ENCODE measurements around the gene CD3G. TPM values are rescaled to one million over a fixed set of nuclear protein-coding genes. Genes with fewer than 3 reads are reported as not detected.
"Not testable (repeated sequence)": the region's sequence is repeated elsewhere in the genome, so short reads cannot be mapped to it uniquely, and the experiment has no call there.

The CD3G gene
- total RNA-seq, 2 donors from 2014 or later: 0.24 TPM; not detected in 1

- Histone ChIP-seq H3K36me3 (peaks cover 33% of the 10 kb centered on the region), H3K27me3 (no peaks in the 10 kb centered on the region), H3K9me3 (no peaks in the 10 kb centered on the region), H3K4me1 (peaks cover 0 to 24% of the 10 kb centered on the region in 2 donors), H3K4me3 (no peak overlapping the region), H3K27ac (no peak overlapping the region)
- TF ChIP-seq CTCF (IDR thresholded peaks at IDR 0.05): no peak
- no peak for DNase-seq (ENCODE audit: low spot score)
Measured at GRCh38 chr11:118398791-118399559, 54.8 kb downstream of the CD3G start.

DNA sequence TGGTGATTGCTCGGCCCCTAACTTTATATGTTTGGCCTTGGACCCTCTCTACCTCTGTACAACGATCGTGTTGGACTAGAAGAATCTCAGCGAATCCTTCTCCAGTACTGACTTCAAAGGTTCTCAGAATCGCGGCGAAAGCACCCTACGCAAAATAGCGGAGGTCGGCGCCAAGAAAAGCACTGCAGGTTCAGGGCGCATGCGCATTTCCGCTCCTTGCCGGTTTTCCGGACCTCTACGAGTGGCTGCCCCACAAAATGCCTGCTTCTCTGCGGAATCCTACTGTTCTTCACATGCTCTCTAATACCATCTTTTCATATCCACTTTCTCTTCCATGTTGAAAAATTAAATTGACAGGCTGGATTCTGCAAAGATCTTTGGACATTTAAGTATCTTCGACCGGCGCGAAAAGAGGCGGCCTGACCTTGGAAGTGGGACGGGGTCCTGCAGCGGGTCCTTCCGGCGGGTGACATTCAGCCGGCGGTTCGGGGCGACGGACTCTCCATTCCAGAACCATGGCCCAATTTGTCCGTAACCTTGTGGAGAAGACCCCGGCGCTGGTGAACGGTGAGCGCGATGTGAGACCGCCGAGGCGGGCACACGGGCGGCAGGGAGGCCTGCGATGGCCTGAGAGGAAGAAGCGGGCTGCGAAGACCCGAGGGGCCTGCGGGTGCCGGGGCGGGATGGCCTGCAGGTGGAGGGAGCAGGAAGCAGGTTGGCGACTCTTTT, 57.2 kb downstream of the CD3G start, which contains the start of gene ATP5MG:
Gene ATP5MG, plus strand, starts transcription at position 456 of the 729 bp plus-strand sequence. Its CDS starts 60 bp downstream, at position 516.
- TF ChIP-seq CTCF (IDR thresholded peaks at IDR 0.05): peak in 1 of 2 donors; percentile 33
- Histone ChIP-seq H3K9me3 (no peaks in the 10 kb centered on the region), H3K27ac (peak within 1 kb of the TSS; percentile 76 to 87), H3K27me3 (no peaks in the 10 kb centered on the region), H3K4me3 (peak within 1 kb of the TSS; percentile 90 to 95), H3K4me1 (peaks cover 0 to 48% of the 10 kb centered on the region in 2 donors), H3K36me3 (peaks cover 9% of the 10 kb centered on the region)
- DNase-seq (ENCODE audit: low spot score): peak; percentile 90

DNA sequence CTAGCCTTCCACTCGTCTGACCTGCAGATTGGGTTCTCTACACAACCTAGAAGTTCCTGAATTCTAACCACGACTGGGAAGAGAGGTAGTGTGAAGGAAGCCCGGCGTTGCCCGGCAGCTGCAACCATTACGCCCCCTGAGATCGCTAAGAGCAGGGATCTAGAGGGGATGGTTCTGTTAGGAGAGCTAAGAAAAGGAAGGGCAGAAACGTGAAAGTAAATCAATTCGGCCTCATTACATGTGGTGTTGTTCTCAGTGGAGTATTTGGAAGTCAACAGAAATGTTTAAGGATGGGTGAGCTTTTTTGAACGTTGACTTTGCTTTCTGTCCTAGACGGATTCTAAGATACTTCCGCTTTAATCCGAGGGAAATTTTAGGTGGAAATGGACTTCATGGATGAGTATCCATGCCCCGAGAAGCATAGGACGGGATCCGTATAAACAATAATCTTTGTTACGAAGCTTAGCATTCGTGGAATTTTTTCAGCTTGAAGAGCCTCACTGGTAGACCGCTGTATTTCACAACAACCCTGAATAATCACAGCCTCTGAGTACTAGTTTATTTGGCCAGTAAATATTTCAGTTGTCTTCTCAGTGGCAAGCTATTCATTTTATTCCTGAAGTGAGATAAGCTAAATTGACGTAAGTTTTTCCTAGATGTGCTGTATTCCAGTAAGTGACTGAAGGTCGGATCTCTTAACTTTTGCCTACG, 57.9 kb downstream of the CD3G start:
- H3K27me3 ChIP-seq: no peaks in the 10 kb centered on the region
- H3K4me3 ChIP-seq: peak overlapping the region; percentile 90 to 95
- no peak for TF ChIP-seq CTCF (IDR thresholded peaks at IDR 0.05)
- H3K36me3 ChIP-seq: peaks cover 9% of the 10 kb centered on the region
- H3K9me3 ChIP-seq: no peaks in the 10 kb centered on the region
- peak overlapping the region; percentile 76 to 87 for H3K27ac ChIP-seq
- H3K4me1 ChIP-seq: peaks cover 0 to 55% of the 10 kb centered on the region in 2 donors
- no peak for DNase-seq (ENCODE audit: low spot score)

- not testable (repeated sequence) for H3K27me3 ChIP-seq; H3K9me3 ChIP-seq; DNase-seq (ENCODE audit: low spot score)
- peaks cover 13% of the 10 kb centered on the region for H3K36me3 ChIP-seq
- H3K4me1 ChIP-seq: peaks cover 0 to 55% of the 10 kb centered on the region in 2 donors
- peak overlapping the region; percentile 90 to 95 for H3K4me3 ChIP-seq
- H3K27ac ChIP-seq: peak overlapping the region in 1 of 2 donors; percentile 76
Measured at GRCh38 chr11:118402594-118402993, 58.5 kb downstream of the CD3G start.

Other genes starting within 250 kb of the CD3G start
- 10 to 100 TPM in 1 of 2 donors, 1 to 10 TPM in 1; 2.5 to 11.8 TPM for gene SCN4B, start 191.5 kb upstream of the CD3G start, total RNA-seq
- gene SCN2B, start 167.7 kb upstream of the CD3G start, total RNA-seq: 1 to 10 TPM; 3.4 to 8.2 TPM
- 1 to 10 TPM in 1 of 2 donors, under 1 TPM in 1; 0.48 to 2.2 TPM for gene JAML, start 119.3 kb upstream of the CD3G start, total RNA-seq
- 1 to 10 TPM; 1.0 to 2.0 TPM for gene MPZL3, start 92.0 kb upstream of the CD3G start, total RNA-seq
- gene MPZL2, start 80.0 kb upstream of the CD3G start, total RNA-seq: 10 to 100 TPM; 13.8 to 16.8 TPM
- gene CD3E, start 39.6 kb upstream of the CD3G start, total RNA-seq: 1 to 10 TPM in 1 of 2 donors, not detected in 1; 1.8 TPM
- 1 to 10 TPM in 1 of 2 donors, not detected in 1; 1.5 TPM for gene CD3D, start 1.6 kb upstream of the CD3G start, total RNA-seq
- gene UBE4A, start 15.3 kb downstream of the CD3G start, total RNA-seq: 10 to 100 TPM; 46.3 to 53.4 TPM
- gene ATP5MG, start 57.3 kb downstream of the CD3G start, total RNA-seq: 100 to 1,000 TPM in 1 of 2 donors, 10 to 100 TPM in 1; 82.3 to 122 TPM
- gene KMT2A, start 92.1 kb downstream of the CD3G start, total RNA-seq: 10 to 100 TPM; 28.1 to 41.7 TPM
- under 1 TPM in 1 of 2 donors, not detected in 1; 0.89 TPM for gene TTC36, start 183.1 kb downstream of the CD3G start, total RNA-seq
- gene TMEM25, start 186.8 kb downstream of the CD3G start, total RNA-seq: 10 to 100 TPM; 15.6 to 16.5 TPM
- 10 to 100 TPM; 19.3 to 26.1 TPM for gene IFT46, start 221.6 kb downstream of the CD3G start, total RNA-seq
- 100 to 1,000 TPM; 103 to 111 TPM for gene ARCN1, start 228.1 kb downstream of the CD3G start, total RNA-seq